Cardiac muscle cell (in vitro differentiated cells and primary cell): ENCODE results near the gene FAM222B. TPM values are rescaled to one million over a fixed set of nuclear protein-coding genes. Genes with fewer than 3 reads are reported as not detected.

Experiments
- DNase-seq, 2 donors: peaks; one replicate each; pipeline versions ENCODE4 v3.0.0 to v3.0.0-alpha.2; 2010 to 2017; ENCODE audit warnings: low read depth in 1 of 2, low spot score in 1 of 2
- H3K27ac ChIP-seq: fragments of 200-600 bp; sonication (generic); 2 replicates; pipeline ENCODE4 v1.5.1; 2016
- H3K27me3 ChIP-seq: fragments of 200-600 bp; sonication (generic); 2 replicates; pipeline ENCODE4 v1.6.0; 2016; ENCODE audit warnings: control low read depth
- H3K36me3 ChIP-seq: fragments of 200-600 bp; sonication (generic); 2 replicates; pipeline ENCODE4 v1.5.1; 2016; ENCODE audit warnings: control low read depth
- H3K4me1 ChIP-seq: fragments of 200-600 bp; sonication (generic); 2 replicates; pipeline ENCODE4 v1.8.1; 2017; ENCODE audit warnings: low read depth, mild to moderate bottlenecking, mixed run types
- H3K4me3 ChIP-seq: fragments of 200-600 bp; sonication (generic); 2 replicates; pipeline ENCODE4 v1.5.1; 2016; ENCODE audit warnings: mild to moderate bottlenecking
- H3K9me3 ChIP-seq: fragments of 200-600 bp; sonication (generic); 2 replicates; pipeline ENCODE4 v1.5.1; 2017; ENCODE audit warnings: low read depth, mild to moderate bottlenecking, control low read depth
- polyA plus RNA-seq: library from polyadenylated mRNA; unstranded; fragments of >200 nt; fragmentation: Nextera tagmentation; extraction: Ambion mirVana; gene quantifications from 2 replicates; pipeline ENCODE4 v1.2.1, GENCODE V29; 2016
- total RNA-seq: library from RNA; depleted of rRNA; stranded (reverse); fragments of >200 nt; gene quantifications from 2 replicates; pipeline ENCODE4 v1.2.3, GENCODE V29; 2016
- TF ChIP-seq, protein P1 (sequence below): IDR thresholded peaks from 2 replicates; pipeline ENCODE4 v1.5.1; 2012; ENCODE audit warnings: low read depth, mild to moderate bottlenecking, low read length

Gene FAM222B
- total and polyA plus RNA-seq, 2 experiments from 2014 or later, result 19.4 to 34.1 TPM

DNA sequence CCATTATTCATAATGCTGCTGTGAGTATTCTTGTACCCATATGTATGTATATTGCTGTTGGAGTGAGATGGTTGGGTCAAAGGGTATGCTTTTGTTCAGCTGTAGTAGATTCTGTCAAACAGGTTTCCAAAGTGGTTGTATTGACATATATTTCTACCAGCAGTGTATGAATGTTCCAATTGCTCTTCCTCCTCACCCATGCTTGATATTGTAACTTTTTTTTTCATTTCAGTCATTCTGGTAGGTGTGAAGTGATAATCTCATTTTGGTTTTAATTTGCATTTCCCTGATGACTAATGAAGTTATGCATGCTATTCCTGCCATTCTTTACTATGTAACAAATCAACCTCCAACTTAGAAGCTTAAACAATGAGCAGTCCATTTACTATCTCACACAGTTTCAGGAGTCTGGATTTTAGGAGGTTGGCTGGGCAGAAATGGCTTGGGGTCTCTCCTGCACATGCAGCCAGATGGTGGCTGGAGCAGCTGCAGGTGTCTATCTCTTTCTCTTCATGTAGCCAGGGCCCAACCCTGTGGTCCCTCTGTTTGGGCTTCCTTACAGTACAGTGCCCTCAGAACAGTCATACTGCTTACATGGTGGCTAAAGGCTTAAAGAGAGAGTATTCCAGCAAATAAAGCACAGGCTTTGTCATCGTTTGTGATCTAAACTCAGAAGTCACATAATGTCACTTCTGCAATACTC, 33.4 kb upstream of the FAM222B start:
- H3K27me3 ChIP-seq, result no peaks in the 10 kb centered on the region
- DNase-seq, result no peak
- TF ChIP-seq, protein P1, sequence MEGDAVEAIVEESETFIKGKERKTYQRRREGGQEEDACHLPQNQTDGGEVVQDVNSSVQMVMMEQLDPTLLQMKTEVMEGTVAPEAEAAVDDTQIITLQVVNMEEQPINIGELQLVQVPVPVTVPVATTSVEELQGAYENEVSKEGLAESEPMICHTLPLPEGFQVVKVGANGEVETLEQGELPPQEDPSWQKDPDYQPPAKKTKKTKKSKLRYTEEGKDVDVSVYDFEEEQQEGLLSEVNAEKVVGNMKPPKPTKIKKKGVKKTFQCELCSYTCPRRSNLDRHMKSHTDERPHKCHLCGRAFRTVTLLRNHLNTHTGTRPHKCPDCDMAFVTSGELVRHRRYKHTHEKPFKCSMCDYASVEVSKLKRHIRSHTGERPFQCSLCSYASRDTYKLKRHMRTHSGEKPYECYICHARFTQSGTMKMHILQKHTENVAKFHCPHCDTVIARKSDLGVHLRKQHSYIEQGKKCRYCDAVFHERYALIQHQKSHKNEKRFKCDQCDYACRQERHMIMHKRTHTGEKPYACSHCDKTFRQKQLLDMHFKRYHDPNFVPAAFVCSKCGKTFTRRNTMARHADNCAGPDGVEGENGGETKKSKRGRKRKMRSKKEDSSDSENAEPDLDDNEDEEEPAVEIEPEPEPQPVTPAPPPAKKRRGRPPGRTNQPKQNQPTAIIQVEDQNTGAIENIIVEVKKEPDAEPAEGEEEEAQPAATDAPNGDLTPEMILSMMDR, result no peak

GRCh38 chr17:28874750-28875149, 32.2 kb upstream of the FAM222B start:
- Histone ChIP-seq H3K36me3 (peaks cover 2% of the 10 kb centered on the region), H3K27ac (no peak overlapping the region), H3K4me3 (no peak overlapping the region), H3K9me3 (no peaks in the 10 kb centered on the region), H3K27me3 (no peaks in the 10 kb centered on the region), H3K4me1 (peaks cover 4% of the 10 kb centered on the region)
- TF ChIP-seq, protein P1, result no peak
- DNase-seq, result no peak

More for the DNA sequence above, 33.4 kb upstream of the FAM222B start:
- H3K27ac ChIP-seq, result no peak overlapping the region
- H3K9me3 ChIP-seq, result no peaks in the 10 kb centered on the region
- H3K36me3 ChIP-seq, result peaks cover 13% of the 10 kb centered on the region
- H3K4me1 ChIP-seq, result peaks cover 4% of the 10 kb centered on the region
- H3K4me3 ChIP-seq, result no peak overlapping the region

- no peak overlapping the region for H3K4me3 ChIP-seq
- no peaks in the 10 kb centered on the region for H3K9me3 ChIP-seq
- no peaks in the 10 kb centered on the region for H3K27me3 ChIP-seq
- H3K4me1 ChIP-seq, result peaks cover 4% of the 10 kb centered on the region
- no peaks in the 10 kb centered on the region for H3K36me3 ChIP-seq
- no peak overlapping the region for H3K27ac ChIP-seq
- TF ChIP-seq, protein P1, result no peak
- no peak for DNase-seq
Observed at GRCh38 chr17:28873839-28874238, 31.2 kb upstream of the FAM222B start.

DNA sequence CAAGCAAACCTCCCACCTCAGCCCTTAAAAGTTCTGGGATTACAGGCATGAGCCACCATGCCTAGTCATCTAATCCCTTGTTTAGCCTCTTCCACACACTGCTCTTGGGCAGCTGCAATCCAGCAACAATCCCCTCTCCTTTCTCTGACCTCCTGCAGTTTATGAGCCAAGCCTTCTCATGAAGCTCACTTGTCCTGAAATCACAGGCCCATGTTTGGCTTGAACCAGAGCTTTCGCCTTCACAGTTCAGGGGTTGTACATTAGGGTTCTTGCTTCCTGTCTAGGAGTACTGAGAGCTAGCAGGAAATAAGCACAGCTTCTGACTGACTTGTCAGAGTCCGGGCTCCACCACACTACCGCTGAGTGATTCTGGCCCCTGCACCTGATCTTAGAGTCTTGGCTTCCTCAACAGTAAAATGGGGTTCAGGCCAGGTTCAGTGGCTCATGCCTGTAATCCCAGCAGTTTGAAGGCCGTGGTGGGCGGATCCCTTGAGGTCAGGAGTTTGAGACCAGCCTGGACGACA, 28.5 kb upstream of the FAM222B start:
- no peaks in the 10 kb centered on the region for H3K9me3 ChIP-seq
- no peak overlapping the region for H3K27ac ChIP-seq
- H3K36me3 ChIP-seq, result no peaks in the 10 kb centered on the region
- no peaks in the 10 kb centered on the region for H3K27me3 ChIP-seq
- no peak for DNase-seq
- no peak overlapping the region for H3K4me3 ChIP-seq
- TF ChIP-seq, protein P1, result no peak
- H3K4me1 ChIP-seq, result peaks cover 4% of the 10 kb centered on the region

- no peak overlapping the region for H3K4me3 ChIP-seq
- no peak for DNase-seq
Observed at GRCh38 chr17:28867276-28867675, 24.7 kb upstream of the FAM222B start.

More at GRCh38 chr17:28867276-28867675, 24.7 kb upstream of the FAM222B start:
- TF ChIP-seq, protein P1, result no peak
- Histone ChIP-seq H3K27me3 (no peaks in the 10 kb centered on the region), H3K9me3 (no peaks in the 10 kb centered on the region), H3K27ac (no peak overlapping the region), H3K4me1 (no peaks in the 10 kb centered on the region), H3K36me3 (no peaks in the 10 kb centered on the region)
